ACC112 (cell line): ENCODE data around the gene DYNC2I2.
A peak's percentile ranks its signal among the peaks of the same experiment; 100 is the strongest.
"Not testable (repeated sequence)": the region's sequence is repeated elsewhere in the genome, so short reads cannot be mapped to it uniquely, and the experiment has no call there.

Experiments used
- H2AFZ ChIP-seq: fragments of 200-600 bp; sonication (generic); one replicate; pipeline ENCODE4 v1.6.0; 2017; ENCODE audit warnings: antibody characterized with exemption, low read length; ENCODE audit not compliant: unreplicated experiment
- H3K27ac ChIP-seq: fragments of 200-600 bp; sonication (generic); 2 replicates; pipeline ENCODE4 v1.5.1; 2014; ENCODE audit warnings: low read depth, mild to moderate bottlenecking, antibody characterized with exemption, low read length, moderate library complexity
- H3K27me3 ChIP-seq: fragments of 200-600 bp; sonication (generic); 2 replicates; pipeline ENCODE4 v1.6.1; 2014; ENCODE audit warnings: mild to moderate bottlenecking, antibody characterized with exemption, low read length, moderate library complexity, mixed read lengths; ENCODE audit not compliant: insufficient read depth
- H3K36me3 ChIP-seq: fragments of 200-600 bp; sonication (generic); 2 replicates; pipeline ENCODE4 v1.6.1; 2016; ENCODE audit warnings: mild to moderate bottlenecking, antibody characterized with exemption, low read length, moderate library complexity, mixed read lengths; ENCODE audit not compliant: insufficient read depth
- H3K4me1 ChIP-seq: fragments of 200-600 bp; sonication (generic); one replicate; pipeline ENCODE4 v1.6.1; 2016; ENCODE audit warnings: low read length, mixed read lengths; ENCODE audit not compliant: insufficient read depth, unreplicated experiment, control insufficient read depth
- H3K4me3 ChIP-seq: fragments of 200-600 bp; sonication (generic); 2 replicates; pipeline ENCODE4 v1.5.1; 2014; ENCODE audit warnings: mild to moderate bottlenecking, low read depth, low read length
- H3K79me2 ChIP-seq: fragments of 200-600 bp; sonication (generic); one replicate; pipeline ENCODE4 v1.6.0; 2016; ENCODE audit warnings: low read length; ENCODE audit not compliant: control insufficient read depth, unreplicated experiment, insufficient read depth

DYNC2I2 gene

GRCh38 chr9:128656416-128657343 is at the start of gene DYNC2I2:
Gene DYNC2I2 (minus strand): TSS chr9:128656847. CDS start chr9:128656726, 121 bp downstream.
- no peaks in the 10 kb centered on the region for H3K36me3 ChIP-seq
- no peaks in the 10 kb centered on the region for H3K27me3 ChIP-seq
- H3K27ac ChIP-seq: peak within 1 kb of the TSS; percentile 94
- H3K4me3 ChIP-seq: peak within 1 kb of the TSS; percentile 90
- no peaks in the 10 kb centered on the region for H3K4me1 ChIP-seq
- no peaks in the 10 kb centered on the region for H3K79me2 ChIP-seq
- peak within 1 kb of the TSS; percentile 58 for H2AFZ ChIP-seq

GRCh38 chr9:128706045-128706444 is 49.4 kb upstream of the DYNC2I2 start:
- Histone ChIP-seq H3K27ac (no peak overlapping the region), H3K79me2 (no peaks in the 10 kb centered on the region), H3K4me3 (no peak overlapping the region), H3K36me3 (no peaks in the 10 kb centered on the region), H2AFZ (no peak overlapping the region), H3K4me1 (no peaks in the 10 kb centered on the region), H3K27me3 (no peaks in the 10 kb centered on the region)

DNA sequence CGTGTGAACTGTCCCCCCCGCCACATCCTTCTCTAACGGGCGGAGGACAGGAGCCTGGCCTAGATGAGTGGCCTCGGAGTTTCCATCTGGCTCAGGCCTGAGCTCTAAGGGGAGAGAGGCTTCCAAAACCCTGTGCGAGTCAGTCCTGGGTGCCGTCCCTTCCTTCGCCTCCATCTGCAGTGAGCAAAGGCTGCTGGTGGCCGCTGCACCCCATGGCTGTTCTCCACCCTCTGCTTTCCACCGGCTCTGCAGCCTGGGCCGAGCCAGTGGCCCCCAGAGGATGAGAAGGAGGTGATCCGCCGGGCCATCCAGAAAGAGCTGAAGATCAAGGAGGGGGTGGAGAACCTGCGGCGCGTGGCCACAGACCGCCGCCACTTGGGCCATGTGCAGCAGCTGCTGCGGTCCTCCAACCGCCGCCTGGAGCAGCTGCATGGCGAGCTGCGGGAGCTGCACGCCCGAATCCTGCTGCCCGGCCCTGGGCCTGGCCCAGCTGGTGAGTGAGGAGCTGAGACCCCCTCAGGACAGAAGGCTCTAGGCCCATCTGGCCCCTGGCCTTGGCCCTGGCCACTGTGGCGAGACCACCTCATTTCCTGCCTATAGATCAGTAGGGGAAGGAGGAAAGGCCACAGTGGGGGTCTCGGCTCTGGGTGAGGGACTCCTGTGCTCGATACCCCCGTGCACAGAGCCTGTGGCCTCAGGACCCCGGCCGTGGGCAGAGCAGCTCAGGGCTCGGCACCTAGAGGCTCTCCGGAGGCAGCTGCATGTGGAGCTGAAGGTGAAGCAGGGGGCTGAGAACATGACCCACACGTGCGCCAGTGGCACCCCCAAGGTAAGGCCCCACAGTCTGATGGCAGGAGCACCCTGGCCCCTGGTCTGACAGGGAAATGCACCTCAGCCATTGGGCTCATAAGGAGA is 48.7 kb upstream of the DYNC2I2 start:
- no peak overlapping the region for H2AFZ ChIP-seq
- no peaks in the 10 kb centered on the region for H3K27me3 ChIP-seq
- H3K36me3 ChIP-seq: no peaks in the 10 kb centered on the region
- H3K27ac ChIP-seq: no peak overlapping the region
- no peaks in the 10 kb centered on the region for H3K79me2 ChIP-seq
- H3K4me1 ChIP-seq: no peaks in the 10 kb centered on the region
- no peak overlapping the region for H3K4me3 ChIP-seq

DNA sequence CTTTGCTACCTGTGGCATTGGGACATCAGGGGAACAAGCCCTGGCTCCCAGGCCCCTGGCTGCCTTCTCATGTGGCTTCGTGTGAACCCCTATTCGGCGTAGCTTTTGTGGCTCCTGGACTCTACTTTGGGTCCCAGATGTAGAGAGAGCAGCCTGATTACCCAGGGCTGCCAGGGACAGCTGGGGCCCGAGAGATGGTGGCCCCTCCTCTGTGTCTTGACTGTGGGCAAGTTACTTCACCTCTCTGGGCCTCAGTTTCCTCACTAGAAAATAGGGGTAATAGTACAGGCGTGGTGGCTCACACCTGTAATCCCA is 47.7 kb upstream of the DYNC2I2 start:
- H3K79me2 ChIP-seq: no peaks in the 10 kb centered on the region
- H3K27ac ChIP-seq: no peak overlapping the region
- no peaks in the 10 kb centered on the region for H3K27me3 ChIP-seq
- H2AFZ ChIP-seq: no peak overlapping the region
- no peak overlapping the region for H3K4me3 ChIP-seq
- no peaks in the 10 kb centered on the region for H3K4me1 ChIP-seq
- no peaks in the 10 kb centered on the region for H3K36me3 ChIP-seq

DNA sequence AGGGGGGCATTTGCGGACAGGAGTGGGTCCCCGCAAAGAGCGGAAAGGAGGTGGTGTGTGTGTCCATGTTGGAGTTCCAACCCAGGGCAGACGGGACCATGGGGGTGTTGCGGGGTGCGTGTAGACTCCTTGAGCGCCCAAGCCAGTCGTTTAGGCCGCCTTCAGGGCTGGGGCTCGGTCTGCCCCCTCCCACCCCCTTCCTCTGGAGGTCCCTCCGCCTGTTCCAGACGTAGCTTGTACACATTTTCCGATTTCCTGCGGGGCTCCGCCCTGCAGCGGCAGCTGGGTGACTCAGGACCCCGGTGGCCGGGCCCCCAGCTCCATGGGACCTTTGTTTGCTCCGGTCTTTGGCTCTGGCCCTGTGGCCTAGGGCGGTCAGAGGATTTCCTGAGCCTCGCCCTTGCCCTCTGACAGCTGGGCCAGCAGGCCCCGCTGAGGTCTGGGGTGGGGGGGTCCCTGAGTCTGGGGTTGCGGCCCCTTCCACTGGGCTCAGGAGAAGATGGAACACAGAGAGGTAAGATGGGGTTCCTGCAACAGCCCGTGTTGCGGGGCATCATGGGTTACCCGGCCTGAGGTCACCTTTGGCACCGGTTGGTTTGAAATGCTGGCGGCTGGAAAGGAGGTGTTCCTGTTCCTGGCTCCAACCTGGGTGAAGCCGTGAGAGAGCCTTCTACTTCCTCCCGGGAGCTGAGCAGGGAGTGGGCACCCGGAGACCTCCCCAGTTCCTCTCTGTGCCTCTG is 47.1 kb upstream of the DYNC2I2 start:
- Histone ChIP-seq H3K79me2 (no peaks in the 10 kb centered on the region), H3K36me3 (no peaks in the 10 kb centered on the region), H3K4me3 (peak overlapping the region; percentile 88), H3K27me3 (no peaks in the 10 kb centered on the region), H2AFZ (no peak overlapping the region), H3K27ac (no peak overlapping the region), H3K4me1 (no peaks in the 10 kb centered on the region)

DNA sequence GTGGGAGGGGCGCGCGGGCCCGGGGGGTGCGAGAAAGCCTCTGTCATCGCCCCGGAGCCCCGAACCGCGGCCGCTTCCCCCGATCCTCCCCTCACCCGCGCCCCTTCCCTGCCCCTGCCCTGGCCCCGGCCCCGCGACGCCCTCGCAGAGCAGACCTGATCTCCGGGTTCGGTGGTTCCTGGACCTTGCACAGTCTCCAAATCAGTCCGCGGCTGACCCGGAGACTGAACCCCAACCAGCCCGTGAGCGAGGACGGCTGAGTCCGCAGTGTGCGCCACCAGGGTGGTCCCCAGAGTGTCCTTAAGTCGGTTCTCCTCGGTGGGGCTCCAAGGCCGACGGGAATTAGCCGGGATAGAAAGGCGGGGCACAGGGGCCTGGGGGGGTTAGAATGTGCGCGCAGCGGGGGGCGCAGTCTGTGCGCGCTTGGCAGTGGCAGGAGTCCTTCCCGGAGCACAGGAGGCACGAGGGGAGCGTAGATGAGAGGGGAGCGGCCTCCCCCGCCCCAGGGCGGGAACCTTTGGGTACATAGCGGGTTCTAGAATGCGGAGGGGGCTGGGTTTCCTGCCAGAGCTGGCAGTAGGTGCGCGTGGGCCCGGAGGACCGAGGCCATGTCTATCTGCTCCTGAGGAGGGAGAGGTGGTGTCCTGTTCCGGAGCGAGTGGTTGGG is 46.4 kb upstream of the DYNC2I2 start:
- peak overlapping the region; percentile 88 for H3K4me3 ChIP-seq
- H3K27ac ChIP-seq: no peak overlapping the region

DNA sequence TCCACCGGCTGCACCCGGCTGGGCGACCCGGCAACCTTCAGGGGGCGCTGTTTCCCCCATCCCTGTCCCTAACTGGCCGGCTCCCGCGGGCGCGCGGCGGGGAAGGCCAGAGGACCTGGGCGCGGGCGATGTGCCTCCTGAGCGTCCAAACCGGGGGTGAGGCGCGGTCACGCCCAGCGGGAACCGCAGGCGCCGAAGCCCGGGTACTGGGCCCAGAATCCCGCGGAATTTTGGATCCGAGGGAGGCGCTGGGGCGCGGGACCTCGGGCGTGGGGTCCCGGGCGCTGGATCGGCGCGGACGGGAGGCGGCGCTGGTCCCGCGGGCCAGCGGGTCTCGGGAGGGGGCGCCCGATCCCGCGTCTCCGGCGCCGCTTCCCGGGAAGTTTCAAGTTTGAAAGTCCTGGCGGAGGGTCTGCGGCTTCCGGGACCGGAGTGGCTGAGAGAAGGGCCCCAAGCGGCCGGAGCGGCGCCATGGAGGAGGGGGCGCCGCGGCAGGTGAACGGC is 45.9 kb upstream of the DYNC2I2 start, which contains the start of gene PKN3:
TSS of gene PKN3 (plus strand) at position 59 of the 504 bp plus-strand sequence. CDS start at position 472, 413 bp downstream.
- peaks cover 3% of the 10 kb centered on the region for H3K4me1 ChIP-seq
- H2AFZ ChIP-seq: peak within 1 kb of the TSS; percentile 87

More for the DNA sequence above, 46.4 kb upstream of the DYNC2I2 start:
- Histone ChIP-seq H2AFZ (peak overlapping the region; percentile 87), H3K36me3 (no peaks in the 10 kb centered on the region), H3K4me1 (no peaks in the 10 kb centered on the region), H3K79me2 (no peaks in the 10 kb centered on the region), H3K27me3 (no peaks in the 10 kb centered on the region)

DNA sequence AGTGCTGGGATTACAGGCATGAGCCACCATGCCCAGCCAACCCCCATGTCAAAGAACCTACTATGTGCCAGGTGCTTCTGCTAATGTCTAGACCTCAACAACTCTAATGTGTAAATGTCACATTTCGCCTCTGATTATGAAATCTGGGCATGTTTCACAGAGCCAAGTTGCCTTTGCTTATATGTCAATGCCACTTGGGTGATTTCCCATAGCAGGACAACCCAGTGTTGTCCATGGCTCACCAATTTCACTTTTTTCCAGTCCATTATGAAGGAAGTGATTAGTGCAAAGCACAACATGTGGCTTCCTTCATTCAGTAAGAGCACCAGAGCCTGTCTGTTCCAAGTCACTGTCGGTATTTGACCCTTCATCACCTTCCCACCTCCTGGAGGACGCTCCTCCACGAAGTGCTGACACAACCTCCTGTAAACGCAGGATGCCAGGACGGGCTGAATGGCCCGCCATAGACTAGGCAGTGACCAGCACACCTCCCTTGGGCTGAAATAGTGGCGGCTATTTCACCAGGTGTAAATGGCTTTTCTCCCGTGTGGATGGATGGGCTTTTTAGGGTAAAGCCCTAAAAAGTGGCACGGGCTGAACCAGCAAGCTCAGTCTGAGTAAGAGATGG is 44.7 kb upstream of the DYNC2I2 start:
- Histone ChIP-seq H3K27ac (no peak overlapping the region), H3K27me3 (no peaks in the 10 kb centered on the region), H3K4me1 (peaks cover 3% of the 10 kb centered on the region), H2AFZ (no peak overlapping the region), H3K36me3 (peaks cover 12% of the 10 kb centered on the region; the same call in 1 of the 2 replicates), H3K4me3 (no peak overlapping the region), H3K79me2 (no peaks in the 10 kb centered on the region)

More for the DNA sequence above, 45.9 kb upstream of the DYNC2I2 start, which contains the start of gene PKN3:
- no peak within 1 kb of the TSS for H3K27ac ChIP-seq
- H3K36me3 ChIP-seq: 0 out of 2 replicates have a peak, but pooled peaks cover under 1% of the 10 kb centered on the region
- no peaks in the 10 kb centered on the region for H3K27me3 ChIP-seq
- H3K79me2 ChIP-seq: no peaks in the 10 kb centered on the region
- peak within 1 kb of the TSS; percentile 88 for H3K4me3 ChIP-seq

DNA sequence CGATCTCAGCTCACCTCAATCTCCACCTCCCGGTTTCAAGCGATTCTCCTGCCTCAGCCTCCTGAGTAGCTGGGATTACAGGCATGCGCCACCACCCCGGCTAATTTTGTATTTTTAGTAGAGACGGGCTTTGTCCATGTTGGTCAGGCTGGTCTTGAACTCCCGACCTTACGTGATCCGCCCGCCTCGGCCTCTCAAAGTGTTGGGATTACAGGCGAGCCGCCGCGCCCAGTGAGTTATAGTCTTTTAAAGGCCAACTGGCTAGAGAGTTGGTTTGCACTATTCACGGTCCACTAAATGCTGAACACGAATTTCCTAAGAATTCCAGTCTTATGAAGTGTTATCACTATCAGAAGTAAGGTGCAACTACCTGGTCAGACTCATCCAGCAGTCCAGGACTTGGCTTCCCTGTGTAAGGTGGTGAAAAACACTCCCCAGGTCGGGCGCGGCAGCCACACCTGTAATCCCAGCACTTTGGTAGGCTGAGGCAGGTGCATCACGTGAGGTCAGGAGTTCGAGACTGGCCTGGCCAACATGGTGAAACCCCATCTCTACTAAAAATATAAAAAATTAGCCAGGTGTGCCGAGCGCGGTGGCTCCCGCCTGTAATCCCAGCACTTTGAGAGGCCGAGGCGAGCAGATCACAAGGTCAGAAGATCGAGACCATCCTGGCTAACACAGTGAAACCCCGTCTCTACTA is 42.6 kb upstream of the DYNC2I2 start:
- H3K4me3 ChIP-seq, H3K79me2 ChIP-seq, H3K27me3 ChIP-seq, H2AFZ ChIP-seq, H3K27ac ChIP-seq, H3K4me1 ChIP-seq: not testable (repeated sequence)
- peaks cover 26% of the 10 kb centered on the region for H3K36me3 ChIP-seq
